ENCODE measurements around the gene TDRD12. TPM values are rescaled to one million over a fixed set of nuclear protein-coding genes. Genes with fewer than 3 reads are reported as not detected.

The TDRD12 gene
- total RNA-seq, 1 donor: 0.36 TPM

- no peaks in the 10 kb centered on the region for H3K36me3 ChIP-seq (ENCODE audit: insufficient read depth, low read length)
- H3K27ac ChIP-seq (ENCODE audit: low read depth, low read length): no peak overlapping the region
- H3K4me2 ChIP-seq (ENCODE audit: insufficient read depth, low read length): no peak overlapping the region
- no peak overlapping the region for H3K4me3 ChIP-seq (ENCODE audit: insufficient read depth, low read length)
- no peaks in the 10 kb centered on the region for H4K20me1 ChIP-seq (ENCODE audit: insufficient read depth, low read length)
- TF ChIP-seq, protein P1, sequence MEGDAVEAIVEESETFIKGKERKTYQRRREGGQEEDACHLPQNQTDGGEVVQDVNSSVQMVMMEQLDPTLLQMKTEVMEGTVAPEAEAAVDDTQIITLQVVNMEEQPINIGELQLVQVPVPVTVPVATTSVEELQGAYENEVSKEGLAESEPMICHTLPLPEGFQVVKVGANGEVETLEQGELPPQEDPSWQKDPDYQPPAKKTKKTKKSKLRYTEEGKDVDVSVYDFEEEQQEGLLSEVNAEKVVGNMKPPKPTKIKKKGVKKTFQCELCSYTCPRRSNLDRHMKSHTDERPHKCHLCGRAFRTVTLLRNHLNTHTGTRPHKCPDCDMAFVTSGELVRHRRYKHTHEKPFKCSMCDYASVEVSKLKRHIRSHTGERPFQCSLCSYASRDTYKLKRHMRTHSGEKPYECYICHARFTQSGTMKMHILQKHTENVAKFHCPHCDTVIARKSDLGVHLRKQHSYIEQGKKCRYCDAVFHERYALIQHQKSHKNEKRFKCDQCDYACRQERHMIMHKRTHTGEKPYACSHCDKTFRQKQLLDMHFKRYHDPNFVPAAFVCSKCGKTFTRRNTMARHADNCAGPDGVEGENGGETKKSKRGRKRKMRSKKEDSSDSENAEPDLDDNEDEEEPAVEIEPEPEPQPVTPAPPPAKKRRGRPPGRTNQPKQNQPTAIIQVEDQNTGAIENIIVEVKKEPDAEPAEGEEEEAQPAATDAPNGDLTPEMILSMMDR (IDR thresholded peaks at IDR 0.05; ENCODE audit: extremely low read depth, low read depth, low read length): no peak
- no peaks in the 10 kb centered on the region for H3K9me3 ChIP-seq (ENCODE audit: low read depth, low read length)
- H3K4me1 ChIP-seq (ENCODE audit: insufficient read depth, low read length): peaks cover 4% of the 10 kb centered on the region
- DNase-seq (ENCODE audit: insufficient read length, low spot score, missing footprints): peak; percentile 36
- no peaks in the 10 kb centered on the region for H3K27me3 ChIP-seq (ENCODE audit: insufficient read depth, low read length)
- no peak overlapping the region for H2AFZ ChIP-seq (ENCODE audit: low read length)
- no peaks in the 10 kb centered on the region for H3K79me2 ChIP-seq (ENCODE audit: insufficient read depth, low read length)
Observed at GRCh38 chr19:32872391-32872790, 152.8 kb downstream of the TDRD12 start.

DNA sequence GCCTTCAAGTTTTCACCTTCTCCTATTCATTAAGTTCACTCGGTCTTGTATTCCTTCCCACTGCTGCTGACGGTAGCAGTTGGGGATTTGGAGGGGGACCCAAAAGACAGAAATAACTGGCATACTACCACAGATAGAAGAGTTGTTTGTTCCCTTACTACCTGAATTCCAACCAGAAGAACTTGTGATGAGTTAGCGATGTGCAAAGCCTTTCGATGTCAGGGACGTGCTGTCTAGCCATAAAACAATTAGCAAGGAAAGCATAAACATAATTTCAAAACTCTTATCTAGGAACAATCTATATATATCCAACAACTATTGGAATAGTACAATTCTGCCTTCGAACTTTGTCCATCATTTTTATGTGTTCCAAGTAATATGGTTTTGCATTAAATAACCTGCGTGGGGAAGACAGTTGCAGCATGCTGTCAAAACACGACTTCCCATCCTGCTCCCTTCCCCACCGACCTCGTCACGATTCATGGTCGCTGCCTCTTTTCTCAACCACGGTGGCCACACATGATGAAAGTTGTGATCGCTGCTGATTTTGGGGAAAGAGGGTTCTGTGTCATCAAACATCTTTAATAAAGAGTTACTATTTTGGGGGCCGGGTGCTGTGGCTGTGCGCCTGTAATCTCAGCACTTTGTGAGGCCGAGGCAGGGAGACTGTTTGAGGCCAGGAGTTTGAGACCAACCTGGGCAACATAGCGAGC, 153.8 kb downstream of the TDRD12 start:
- TF ChIP-seq, protein P1 (IDR thresholded peaks at IDR 0.05; ENCODE audit: extremely low read depth, low read depth, low read length): no peak
- Histone ChIP-seq H4K20me1 (ENCODE audit: insufficient read depth, low read length) (no peaks in the 10 kb centered on the region), H3K79me2 (ENCODE audit: insufficient read depth, low read length) (no peaks in the 10 kb centered on the region), H3K4me3 (ENCODE audit: insufficient read depth, low read length) (no peak overlapping the region), H3K36me3 (ENCODE audit: insufficient read depth, low read length) (no peaks in the 10 kb centered on the region), H2AFZ (ENCODE audit: low read length) (no peak overlapping the region), H3K27me3 (ENCODE audit: insufficient read depth, low read length) (no peaks in the 10 kb centered on the region), H3K9me3 (ENCODE audit: low read depth, low read length) (no peaks in the 10 kb centered on the region), H3K4me2 (ENCODE audit: insufficient read depth, low read length) (no peak overlapping the region), H3K27ac (ENCODE audit: low read depth, low read length) (no peak overlapping the region), H3K4me1 (ENCODE audit: insufficient read depth, low read length) (peaks cover 5% of the 10 kb centered on the region)
- DNase-seq (ENCODE audit: insufficient read length, low spot score, missing footprints): no peak

- Histone ChIP-seq H3K27ac (ENCODE audit: low read depth, low read length) (no peak overlapping the region), H3K4me2 (ENCODE audit: insufficient read depth, low read length) (no peak overlapping the region), H3K4me3 (ENCODE audit: insufficient read depth, low read length) (no peak overlapping the region), H3K79me2 (ENCODE audit: insufficient read depth, low read length) (no peaks in the 10 kb centered on the region), H2AFZ (ENCODE audit: low read length) (no peak overlapping the region), H3K27me3 (ENCODE audit: insufficient read depth, low read length) (no peaks in the 10 kb centered on the region), H3K36me3 (ENCODE audit: insufficient read depth, low read length) (no peaks in the 10 kb centered on the region), H3K9me3 (ENCODE audit: low read depth, low read length) (no peaks in the 10 kb centered on the region), H4K20me1 (ENCODE audit: insufficient read depth, low read length) (no peaks in the 10 kb centered on the region), H3K4me1 (ENCODE audit: insufficient read depth, low read length) (peaks cover 5% of the 10 kb centered on the region)
- TF ChIP-seq, protein P1 (IDR thresholded peaks at IDR 0.05; ENCODE audit: extremely low read depth, low read depth, low read length): no peak
- DNase-seq (ENCODE audit: insufficient read length, low spot score, missing footprints): peak; percentile 55
Observed at GRCh38 chr19:32874605-32875004, 155.0 kb downstream of the TDRD12 start.

DNA sequence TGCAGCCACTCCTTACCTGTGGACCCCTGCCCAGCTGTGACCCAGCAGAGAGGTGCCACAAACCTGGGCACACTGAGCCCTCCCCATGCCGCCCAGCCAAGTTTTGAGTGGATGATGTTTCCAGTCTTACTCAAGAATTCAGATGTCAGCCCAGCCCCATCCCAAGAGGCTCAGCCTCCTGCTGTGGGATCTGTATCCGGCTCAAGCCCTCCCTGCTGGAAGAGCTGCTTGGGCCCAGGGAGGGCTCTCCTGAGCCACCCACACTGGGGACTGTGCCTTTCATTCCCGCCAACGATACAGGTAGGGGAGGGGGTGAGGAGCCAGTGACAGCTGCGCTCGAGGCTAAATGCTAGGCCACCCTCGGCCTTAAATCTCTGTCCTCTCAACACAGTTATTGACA, 155.9 kb downstream of the TDRD12 start:
- no peaks in the 10 kb centered on the region for H3K79me2 ChIP-seq (ENCODE audit: insufficient read depth, low read length)
- no peaks in the 10 kb centered on the region for H4K20me1 ChIP-seq (ENCODE audit: insufficient read depth, low read length)
- H2AFZ ChIP-seq (ENCODE audit: low read length): no peak overlapping the region
- no peak for DNase-seq (ENCODE audit: insufficient read length, low spot score, missing footprints)
- H3K27ac ChIP-seq (ENCODE audit: low read depth, low read length): no peak overlapping the region
- H3K4me1 ChIP-seq (ENCODE audit: insufficient read depth, low read length): peaks cover 5% of the 10 kb centered on the region
- no peaks in the 10 kb centered on the region for H3K27me3 ChIP-seq (ENCODE audit: insufficient read depth, low read length)
- no peaks in the 10 kb centered on the region for H3K36me3 ChIP-seq (ENCODE audit: insufficient read depth, low read length)
- H3K4me3 ChIP-seq (ENCODE audit: insufficient read depth, low read length): no peak overlapping the region
- TF ChIP-seq, protein P1 (IDR thresholded peaks at IDR 0.05; ENCODE audit: extremely low read depth, low read depth, low read length): no peak
- no peaks in the 10 kb centered on the region for H3K9me3 ChIP-seq (ENCODE audit: low read depth, low read length)
- no peak overlapping the region for H3K4me2 ChIP-seq (ENCODE audit: insufficient read depth, low read length)

All from osteoblast (primary cell).